ENCODE data around the gene USP3.
"Not testable (repeated sequence)": the region's sequence is repeated elsewhere in the genome, so short reads cannot be mapped to it uniquely, and the experiment has no call there.

Gene USP3

DNA sequence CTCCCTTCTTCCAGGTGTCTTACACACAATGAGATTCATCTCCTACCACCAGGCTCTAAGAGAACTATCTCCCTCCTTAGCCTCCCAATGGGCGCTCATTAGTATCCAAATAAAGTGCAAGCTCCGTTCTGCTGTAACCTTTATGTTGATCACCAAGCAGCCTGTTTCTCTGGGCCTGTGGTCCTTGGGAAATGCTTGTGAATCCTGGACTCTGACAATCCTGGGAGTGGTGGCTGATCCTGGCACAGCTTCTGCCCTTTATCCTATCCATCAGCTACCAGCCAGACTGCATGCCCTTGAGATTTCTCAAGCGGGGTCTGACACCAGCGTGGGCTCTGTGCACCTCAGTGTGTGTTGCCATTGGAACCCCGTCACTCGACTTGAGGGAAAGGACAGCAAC lies 26.1 kb upstream of the USP3 start:
- no peak for ATAC-seq

- no peak for ATAC-seq
Observed at GRCh38 chr15:63480441-63480821, 24.0 kb upstream of the USP3 start.

DNA sequence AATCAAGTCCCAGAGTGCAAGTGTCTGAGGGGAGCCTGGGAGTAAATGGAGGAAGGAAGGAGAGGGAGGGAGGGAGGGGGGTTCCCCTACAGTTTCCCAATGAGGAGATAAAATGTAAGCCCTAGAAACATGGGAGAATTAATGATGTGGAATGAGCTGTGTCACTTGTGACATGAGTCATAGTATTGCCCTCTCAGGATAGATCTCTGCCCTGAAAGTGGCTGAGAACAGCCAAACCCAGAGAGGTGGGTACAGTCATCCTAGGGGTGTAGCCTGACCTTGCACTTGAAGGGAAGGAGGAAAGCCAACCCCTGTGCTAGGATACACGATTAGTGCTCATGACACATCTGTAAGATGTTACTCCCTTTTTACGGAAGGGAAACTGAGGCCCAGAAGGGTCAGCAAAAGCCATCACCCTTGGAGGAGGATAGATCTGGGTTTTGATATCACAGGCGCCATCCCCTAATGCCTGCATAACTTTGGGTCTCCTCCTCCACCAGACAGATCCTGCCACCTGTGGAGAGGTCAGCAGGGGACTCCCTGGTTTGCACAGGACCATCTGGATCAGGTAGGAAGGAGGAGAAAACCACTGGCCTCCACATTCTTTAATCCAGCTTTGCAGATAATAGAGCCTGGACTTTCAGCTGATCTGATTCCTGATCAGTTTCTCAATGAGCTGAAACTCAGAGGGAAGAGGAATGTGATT lies 23.1 kb upstream of the USP3 start:
- peak; percentile 59 to 61 for ATAC-seq

GRCh38 chr15:63482874-63483323 lies 21.5 kb upstream of the USP3 start:
- no peak for ATAC-seq

DNA sequence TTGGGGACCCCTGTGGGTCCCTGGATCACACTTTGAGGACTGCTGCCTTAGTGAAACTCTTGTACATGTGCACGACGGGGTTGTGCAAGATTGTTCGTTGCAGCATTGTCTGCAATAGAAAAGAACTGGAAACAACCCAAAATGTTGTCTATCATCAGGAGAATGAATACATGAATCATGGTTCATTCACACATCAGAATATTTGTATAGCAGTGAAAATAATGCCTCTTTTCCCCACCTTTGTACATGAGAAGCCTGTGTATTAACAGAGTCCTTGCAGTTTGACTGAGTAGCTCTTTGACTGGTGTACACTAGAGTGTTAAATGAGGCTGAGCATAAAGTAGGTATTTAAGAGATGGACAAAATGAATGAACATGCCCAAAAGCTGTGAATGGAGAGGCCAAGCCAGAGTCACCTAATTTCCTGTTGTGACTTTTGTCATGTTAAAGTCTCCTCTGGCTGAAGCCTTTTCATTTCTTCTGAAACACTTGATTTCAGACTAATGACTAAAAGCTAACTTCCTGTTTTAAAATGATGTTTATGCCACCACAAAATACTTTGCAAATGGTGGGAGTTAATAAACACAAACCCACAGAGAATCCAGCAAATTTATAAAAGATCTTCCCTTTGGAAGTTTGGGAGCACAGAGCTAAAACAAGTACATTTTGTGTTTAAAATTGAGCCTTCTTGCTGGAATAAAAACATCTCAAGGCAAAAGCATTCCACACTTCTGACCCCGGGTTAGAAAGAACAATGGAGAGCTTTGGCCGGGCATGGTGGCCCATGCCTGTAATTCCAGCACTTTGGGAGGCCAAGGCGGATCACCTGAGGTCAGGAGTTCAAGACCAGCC lies 20.6 kb upstream of the USP3 start:
- ATAC-seq: peak in 1 of 2 donors; percentile 2

DNA sequence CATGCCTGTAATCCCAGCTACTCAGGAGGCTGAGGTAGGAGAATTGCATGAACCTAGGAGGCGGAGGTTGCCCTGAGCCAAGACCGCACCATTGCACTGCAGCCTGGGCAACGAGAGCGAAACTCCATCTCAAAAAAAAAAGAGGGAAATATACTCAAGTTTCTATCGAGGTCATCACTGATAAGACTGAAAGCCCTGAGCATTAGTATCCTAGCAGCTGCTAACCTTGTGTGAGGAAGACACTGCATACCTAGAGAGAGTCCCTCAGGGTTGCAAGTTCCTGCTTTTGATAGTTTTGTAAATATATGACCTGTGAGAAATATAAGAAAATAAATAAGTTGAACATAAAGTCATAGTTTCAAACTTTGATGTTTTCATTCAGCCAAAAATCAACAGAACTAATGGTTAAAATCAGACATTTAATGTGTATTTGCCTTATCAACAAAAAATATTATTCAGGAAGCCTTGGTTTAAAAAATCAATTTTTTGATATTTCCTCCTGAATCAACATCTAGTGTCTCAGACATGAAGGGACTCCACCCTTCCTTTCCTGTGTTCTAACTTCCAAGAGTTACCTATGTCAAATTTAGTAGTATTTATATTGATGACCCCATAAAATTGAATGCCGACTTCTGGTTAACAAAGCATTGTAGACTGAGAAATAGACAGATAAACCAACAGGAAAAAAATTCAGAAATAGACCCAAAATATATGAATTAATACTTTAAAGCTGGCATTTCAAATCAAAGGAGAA lies 19.8 kb upstream of the USP3 start:
- no peak for ATAC-seq

- peak; percentile 87 to 88 for ATAC-seq
Observed at GRCh38 chr15:63487076-63487757, 17.2 kb upstream of the USP3 start.

DNA sequence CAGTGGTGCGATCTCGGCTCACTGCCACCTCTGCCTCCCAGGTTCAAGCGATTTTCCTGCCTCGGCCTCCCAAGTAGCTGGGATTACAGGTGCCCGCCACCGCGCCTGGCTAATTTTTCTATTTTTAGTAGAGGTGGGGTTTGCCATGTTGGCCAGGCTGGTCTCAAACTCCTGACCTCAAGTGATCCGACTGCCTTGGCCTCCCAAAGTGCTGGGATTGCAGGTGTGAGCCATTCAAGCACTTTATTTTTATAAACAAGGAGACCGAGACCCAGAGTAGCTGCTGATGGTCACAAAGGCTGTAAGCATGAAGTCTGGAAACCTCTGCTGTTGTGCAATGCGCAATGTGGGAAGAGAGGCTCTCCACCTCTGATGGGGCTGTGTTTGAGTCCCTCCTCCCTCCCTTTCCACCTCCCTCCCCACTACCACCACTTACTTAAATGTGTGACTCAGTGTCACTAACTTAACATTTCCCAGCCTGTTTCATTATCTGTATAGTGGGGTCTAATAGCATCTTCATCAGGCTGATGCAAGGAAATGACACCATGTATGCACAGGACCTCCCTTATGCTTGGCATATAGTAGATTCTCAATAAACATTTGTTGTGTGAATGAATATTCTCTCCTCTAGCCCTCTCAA lies 16.5 kb upstream of the USP3 start:
- ATAC-seq: not testable (repeated sequence)

DNA sequence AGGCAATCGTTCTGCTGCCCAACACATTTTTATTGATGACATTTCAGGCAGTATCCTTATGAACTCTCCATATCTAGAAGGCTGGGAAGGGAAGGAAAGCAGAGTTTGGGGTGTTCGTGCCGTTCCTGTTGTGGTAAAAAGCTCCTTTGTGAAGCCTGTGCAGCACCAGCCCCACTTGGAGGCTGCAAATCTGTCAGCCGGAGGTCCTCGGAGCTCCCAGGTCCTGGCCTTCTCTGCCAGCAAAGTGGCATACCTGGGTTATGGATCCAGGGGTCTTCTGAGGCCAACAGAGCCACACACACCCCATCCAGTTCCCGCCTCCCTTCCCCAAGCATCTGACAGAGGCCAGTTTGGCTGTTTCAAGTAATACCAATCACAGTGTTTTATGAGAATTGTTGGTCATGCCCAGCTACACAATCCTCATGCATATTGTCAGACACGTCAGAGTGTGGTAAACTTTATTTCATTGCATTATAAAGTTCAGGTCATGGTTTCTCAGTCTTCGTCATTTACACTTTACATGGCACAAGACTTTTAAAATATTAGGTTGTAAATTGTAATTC lies 15.9 kb upstream of the USP3 start:
- ATAC-seq: no peak

DNA sequence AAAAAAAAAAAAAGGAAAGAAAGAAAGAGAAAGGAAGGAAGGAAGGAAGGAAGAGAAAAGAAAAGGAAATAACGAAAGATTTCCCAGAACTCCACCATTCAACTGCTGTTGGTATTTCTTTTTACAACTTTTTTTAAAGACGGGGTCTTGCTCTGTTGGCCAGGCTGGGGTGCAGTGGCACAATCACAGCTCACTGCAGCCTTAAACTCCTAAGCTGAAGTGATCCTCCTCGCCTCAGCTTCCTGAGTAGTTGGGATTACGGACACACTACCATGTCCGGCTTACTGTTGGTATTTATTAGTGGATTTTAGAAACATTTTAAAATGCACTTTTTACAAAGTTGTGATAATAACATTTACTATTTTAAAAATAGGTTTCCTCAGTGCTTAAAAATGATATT lies 15.0 kb upstream of the USP3 start:
- ATAC-seq: no peak

DNA sequence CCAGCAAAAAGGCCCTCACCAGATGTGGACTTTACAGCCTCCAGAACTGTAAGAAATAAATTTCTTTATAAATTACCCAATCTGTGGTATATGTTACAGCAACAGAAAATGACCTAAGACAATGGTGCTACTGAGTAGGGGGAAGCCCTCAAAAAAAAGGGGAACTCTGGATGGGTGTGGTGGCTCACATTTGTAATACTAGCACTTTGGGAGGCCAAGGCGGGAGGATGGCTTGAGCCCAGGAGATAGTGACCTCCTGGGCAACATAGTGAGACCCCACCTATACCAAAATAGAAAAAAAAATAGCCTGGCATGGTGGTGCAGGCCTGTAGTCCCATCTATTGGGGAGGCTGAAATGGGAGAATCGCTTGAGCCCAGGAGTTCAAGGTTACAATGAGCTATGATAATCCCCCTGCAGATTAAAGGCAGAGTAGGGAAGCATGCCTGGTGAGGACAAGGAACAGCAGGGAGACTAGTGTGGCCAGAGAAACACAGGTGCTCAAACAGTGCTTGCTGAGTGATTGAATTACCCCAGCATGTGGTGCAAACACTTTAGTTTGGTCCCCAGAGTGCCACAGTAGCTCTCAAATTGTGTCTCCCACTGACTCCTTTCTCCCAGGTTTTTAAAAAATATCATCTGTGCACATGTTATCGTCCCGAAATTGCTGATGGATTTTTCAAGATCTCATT lies 13.9 kb upstream of the USP3 start:
- no peak for ATAC-seq

- no peak for ATAC-seq
Observed at GRCh38 chr15:63491116-63491827, 13.1 kb upstream of the USP3 start.

DNA sequence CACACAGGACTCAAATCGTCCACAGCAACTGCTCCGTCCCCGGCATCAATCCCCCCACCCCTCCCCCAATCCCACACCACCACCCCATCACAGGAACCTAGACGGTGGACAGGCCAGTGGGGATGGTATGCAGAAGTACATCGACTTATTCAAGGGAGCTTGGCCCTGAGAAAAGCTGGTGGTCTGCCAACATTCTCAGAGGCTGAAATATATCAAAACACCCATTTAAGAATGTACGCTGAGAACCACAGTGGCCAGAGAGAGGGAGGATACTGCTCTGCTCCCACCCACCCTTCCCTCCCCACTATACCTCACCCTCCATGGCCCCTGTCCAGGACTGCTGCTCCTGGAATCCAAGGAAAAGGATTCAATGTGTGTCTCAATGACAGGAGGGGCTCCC lies 12.4 kb upstream of the USP3 start:
- ATAC-seq: no peak

GRCh38 chr15:63492541-63493077 lies 11.8 kb upstream of the USP3 start:
- no peak for ATAC-seq

DNA sequence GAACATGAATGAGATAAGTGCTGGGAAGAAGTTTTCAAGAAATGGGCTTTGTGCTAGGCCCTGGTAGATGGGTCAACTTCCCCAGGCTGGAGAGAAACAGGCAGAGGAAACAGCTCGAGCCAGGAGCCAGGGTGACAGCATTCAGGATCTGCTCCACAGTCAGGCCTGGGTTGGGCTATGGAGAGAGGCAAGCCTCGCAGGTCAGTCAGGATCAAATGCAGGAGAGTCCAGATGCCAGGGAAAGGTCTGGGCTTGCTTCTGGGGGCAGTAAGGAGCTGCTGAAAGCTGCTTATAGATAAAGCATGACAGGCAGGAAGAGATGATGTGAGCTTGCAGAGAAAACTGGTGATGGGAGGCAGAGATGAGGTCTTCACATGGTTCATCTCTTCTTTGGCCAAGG lies 11.0 kb upstream of the USP3 start:
- ATAC-seq: no peak

GRCh38 chr15:63494408-63494807 lies 10.0 kb upstream of the USP3 start:
- ATAC-seq: peak; percentile 18 to 43

GRCh38 chr15:63495343-63495742 lies 9.1 kb upstream of the USP3 start:
- ATAC-seq: no peak

DNA sequence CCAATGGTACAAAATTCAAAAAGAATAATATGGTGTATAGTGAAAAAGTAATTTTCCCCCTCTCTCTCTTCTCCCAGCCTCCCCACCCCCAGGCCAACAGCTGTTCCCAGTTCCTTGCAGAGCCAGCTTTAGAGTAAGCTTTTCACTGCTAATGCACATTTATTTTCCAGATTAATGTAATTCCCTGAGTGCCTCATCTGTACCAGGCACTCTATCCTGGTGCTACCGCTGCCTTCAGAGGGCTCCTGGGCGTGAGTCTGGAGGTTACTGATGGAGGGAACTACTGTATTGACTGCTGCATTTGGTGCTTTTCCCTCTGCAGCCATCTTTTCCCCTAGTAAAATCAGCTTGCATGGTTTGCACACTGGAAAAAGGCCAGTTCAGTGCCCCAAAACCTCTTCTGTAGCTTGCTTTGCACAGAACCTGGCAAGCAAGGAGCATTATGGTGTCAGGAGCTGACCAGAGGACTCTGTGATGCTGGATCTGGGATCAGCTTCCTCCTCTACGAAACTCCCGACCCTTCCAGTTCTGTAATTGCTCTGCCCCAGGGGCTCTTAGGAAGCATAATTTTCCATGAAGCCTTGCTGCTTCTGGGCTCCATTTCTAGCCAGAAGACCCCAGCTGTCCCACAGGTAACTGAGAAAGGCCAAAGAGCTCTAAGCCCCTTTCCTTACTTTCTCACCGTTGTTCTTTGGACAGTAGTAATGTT lies 8.5 kb upstream of the USP3 start:
- ATAC-seq: no peak

DNA sequence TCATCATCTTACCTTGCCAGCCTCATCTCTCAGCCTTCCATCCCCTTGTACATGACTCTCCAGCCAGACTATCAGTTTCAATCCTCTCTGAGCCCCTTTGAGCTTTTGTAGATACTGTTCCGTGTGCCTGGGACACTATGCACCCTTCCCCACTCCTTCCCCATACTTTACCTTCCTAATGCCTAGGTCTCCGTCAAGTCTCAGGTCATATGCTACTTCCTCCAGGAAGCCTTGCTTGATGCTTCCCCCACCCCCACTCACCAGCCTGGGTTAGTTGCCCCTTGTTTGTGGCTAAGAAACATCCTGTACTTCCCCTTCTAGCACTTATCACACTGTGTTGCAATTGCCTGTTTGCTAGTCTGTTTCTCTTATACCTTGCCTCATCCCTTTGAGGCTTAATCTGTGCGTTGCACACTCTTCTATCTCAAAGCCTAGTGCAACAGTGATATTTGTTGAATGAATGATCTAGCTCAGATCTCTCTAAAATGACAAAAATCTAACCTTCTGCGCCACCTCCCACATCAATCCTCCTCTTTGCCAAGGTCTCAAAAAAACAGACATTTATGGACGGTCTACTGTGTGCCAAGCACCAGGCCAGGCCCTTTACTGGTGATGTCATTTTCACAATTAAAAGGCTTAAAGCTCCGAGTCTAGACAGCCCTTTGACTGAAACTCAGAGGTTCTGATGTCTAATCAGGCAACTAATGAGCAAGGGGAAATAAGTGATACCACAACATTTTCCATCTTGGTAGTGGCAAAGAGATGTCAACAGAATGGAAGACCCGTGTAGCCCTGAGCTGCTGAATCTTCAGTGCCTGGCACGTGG lies 6.5 kb upstream of the USP3 start:
- ATAC-seq: peak; percentile 69

All from activated CD4-positive, CD25-positive, alpha-beta regulatory T cell treated with anti-CD3 and anti-CD28 coated beads, Interleukin-2, amount 50 U/mL, for 24 hours (primary cell).